D721Med (cell line): Measurements from ENCODE around the gene TMEM200B.

ENCODE experiments used
- DNase-seq: peaks from one replicate; pipeline ENCODE4 v3.0.0; 2011; ENCODE audit warnings: low spot score; ENCODE audit not compliant: insufficient read length
- FAIRE-seq: peaks from 2 replicates; lab custom pipeline; 2011; peaks lifted over from hg19 to GRCh38; lab: Jason Lieb, UNC
- CTCF ChIP-seq: IDR thresholded peaks from 2 replicates; pipeline ENCODE4 v1.5.1; 2012; ENCODE audit warnings: mild to moderate bottlenecking, control low read depth; ENCODE audit not compliant: insufficient read depth; ENCODE audit errors: missing control alignments

TMEM200B gene

GRCh38 chr1:29120947-29121485, 2.7 kb downstream of the TMEM200B start:
- FAIRE-seq (no peak), DNase-seq (peak; percentile 77)
- TF ChIP-seq CTCF, result peak; percentile 56

GRCh38 chr1:29120367-29120766, 3.3 kb downstream of the TMEM200B start:
- TF ChIP-seq CTCF, result no peak
- no peak for FAIRE-seq
- no peak for DNase-seq

- DNase-seq (no peak), FAIRE-seq (no peak)
- no peak for TF ChIP-seq CTCF
Measured at GRCh38 chr1:29119121-29119929, 4.4 kb downstream of the TMEM200B start.

- no peak for DNase-seq
- peak; percentile 11 for TF ChIP-seq CTCF
- no peak for FAIRE-seq
Measured at GRCh38 chr1:29117381-29117780, 6.3 kb downstream of the TMEM200B start.

GRCh38 chr1:29114654-29115053, 9.0 kb downstream of the TMEM200B start:
- FAIRE-seq (no peak), DNase-seq (no peak)
- TF ChIP-seq CTCF, result no peak

- DNase-seq, result no peak
- TF ChIP-seq CTCF, result no peak
- no peak for FAIRE-seq
Measured at GRCh38 chr1:29113413-29114117, 10.1 kb downstream of the TMEM200B start.
